ENCODE measurements around the gene XYLT2. TPM values are rescaled to one million over a fixed set of nuclear protein-coding genes. Genes with fewer than 3 reads are reported as not detected.

Gene XYLT2
- total RNA-seq, 1 donor from 2014 or later = 37.0 TPM

DNA sequence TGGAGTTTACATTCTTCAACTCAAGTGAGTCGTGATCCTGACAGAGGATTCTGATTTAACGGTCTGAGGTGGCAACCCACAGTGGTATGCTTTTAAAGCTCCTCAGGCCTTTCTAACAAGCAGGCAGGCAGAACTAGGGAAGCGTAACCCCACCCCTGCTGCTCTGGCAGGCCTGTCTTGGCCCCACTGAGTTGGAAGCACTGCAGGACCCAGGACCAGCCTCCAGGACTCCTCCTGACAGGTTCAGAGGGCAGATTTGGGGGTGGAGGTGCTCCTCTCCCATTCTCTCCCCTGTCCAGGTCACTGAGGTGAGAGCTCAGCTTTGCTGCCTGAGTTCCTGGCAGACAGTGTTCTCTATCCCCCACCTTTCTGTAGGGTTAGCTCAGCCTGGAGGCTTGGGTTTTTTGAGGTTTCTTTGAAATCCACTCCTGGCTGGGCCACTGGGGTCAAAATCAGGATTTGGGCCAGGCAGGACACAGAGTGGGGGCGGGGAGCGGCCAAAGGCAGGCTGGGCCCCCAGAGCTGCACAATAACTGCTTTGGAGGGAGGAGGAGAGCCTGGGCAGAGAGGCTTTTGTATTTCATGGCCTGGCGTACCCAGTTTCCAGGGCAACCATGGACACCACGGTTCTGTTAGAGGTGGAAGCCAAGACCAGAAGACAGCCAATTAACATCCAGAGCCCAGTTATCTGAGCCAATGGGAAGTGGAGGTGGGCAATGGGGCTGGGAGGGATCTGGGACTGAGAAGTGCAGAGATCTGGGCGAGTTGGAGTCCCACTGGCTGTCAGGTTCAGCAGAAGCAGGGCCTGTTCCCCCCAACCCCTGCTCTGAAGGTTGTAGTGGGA lies 17.5 kb downstream of the XYLT2 start:
- no peak for DNase-seq (ENCODE audit: low spot score)

- DNase-seq (ENCODE audit: low spot score) = no peak
These were observed 18.1 kb downstream of the XYLT2 start for GRCh38 chr17:50364061-50364458.

DNA sequence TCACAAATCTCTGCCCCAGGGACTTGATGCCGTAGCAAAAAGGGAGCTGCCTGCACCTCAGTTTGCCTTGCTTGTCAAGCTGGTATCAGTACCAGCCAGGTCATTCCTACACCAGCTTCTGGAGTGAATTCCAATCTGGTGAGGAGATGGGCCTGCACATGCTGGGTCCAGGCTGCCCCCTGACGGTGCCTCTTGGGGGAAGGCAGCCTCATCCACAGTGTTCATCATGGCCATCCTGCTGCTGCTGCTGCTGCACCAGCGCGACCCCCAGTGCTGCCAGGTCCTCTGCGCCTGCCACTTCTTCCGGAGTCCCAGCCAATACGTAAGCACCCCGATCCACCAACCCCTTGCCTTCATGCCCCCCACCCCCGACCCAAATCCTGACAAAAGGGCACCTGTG lies 18.8 kb downstream of the XYLT2 start:
- no peak for DNase-seq (ENCODE audit: low spot score)

DNA sequence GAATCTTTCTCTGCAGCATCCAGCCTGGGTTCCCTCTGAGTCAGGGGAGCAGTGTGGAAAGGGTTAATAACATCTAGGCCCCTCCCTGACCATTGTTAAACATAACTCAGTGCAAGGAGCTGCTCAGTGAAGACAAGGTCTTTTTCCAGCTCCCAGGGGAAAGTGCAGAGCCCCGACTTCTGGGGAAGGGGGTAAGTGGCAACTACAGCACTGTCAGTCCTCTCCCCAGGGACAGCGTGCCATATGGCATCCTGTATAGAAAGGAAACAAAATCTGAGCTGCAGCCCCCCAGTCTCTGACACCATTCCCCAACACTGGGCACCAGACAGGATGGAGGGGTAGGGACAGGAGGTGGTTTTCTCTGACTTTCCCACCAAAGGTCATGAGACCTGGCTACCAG lies 19.2 kb downstream of the XYLT2 start:
- DNase-seq (ENCODE audit: low spot score) = no peak

GRCh38 chr17:50365649-50366393 lies 19.9 kb downstream of the XYLT2 start:
- no peak for DNase-seq (ENCODE audit: low spot score)

DNA sequence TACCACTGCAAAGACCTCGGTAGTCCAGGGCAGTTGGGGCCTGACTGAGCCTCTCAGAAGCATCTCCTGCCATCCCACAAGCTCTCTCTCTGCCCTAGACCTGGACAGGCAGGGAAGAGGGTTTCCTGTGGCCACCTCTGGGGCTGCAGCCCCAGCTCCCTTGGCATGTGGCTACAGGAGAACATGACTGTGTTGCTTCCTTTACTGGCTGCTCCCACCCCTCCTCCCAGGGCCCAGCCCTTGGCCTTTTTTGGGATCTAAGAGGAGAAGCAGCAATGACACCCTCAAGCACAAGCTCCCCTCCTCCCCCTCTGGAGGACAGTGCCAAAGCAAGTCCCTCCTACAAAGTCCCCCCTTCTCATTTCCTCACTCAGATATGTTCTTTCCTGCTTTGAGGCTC lies 21.5 kb downstream of the XYLT2 start:
- DNase-seq (ENCODE audit: low spot score) = no peak

GRCh38 chr17:50370052-50370451 lies 24.1 kb downstream of the XYLT2 start:
- no peak for DNase-seq (ENCODE audit: low spot score)

GRCh38 chr17:50371526-50371925 lies 25.6 kb downstream of the XYLT2 start:
- no peak for DNase-seq (ENCODE audit: low spot score)

GRCh38 chr17:50372222-50372757 lies 26.4 kb downstream of the XYLT2 start:
- DNase-seq (ENCODE audit: low spot score) = no peak

GRCh38 chr17:50372758-50373556 lies 27.0 kb downstream of the XYLT2 start, which contains the start of the genes EME1 and MRPL27:
Gene EME1, plus strand, starts transcription at chr17:50373229. Its CDS starts 1,980 bp downstream, at chr17:50375209.
Gene MRPL27, minus strand, starts transcription at chr17:50373184. Its CDS starts 14 bp downstream, at chr17:50373170.
- DNase-seq (ENCODE audit: low spot score) = peak; percentile 89

- DNase-seq (ENCODE audit: low spot score) = no peak
These were observed 27.8 kb downstream of the XYLT2 start for GRCh38 chr17:50373705-50374104.

GRCh38 chr17:50375858-50376538 lies 30.1 kb downstream of the XYLT2 start:
- no peak for DNase-seq (ENCODE audit: low spot score)

DNA sequence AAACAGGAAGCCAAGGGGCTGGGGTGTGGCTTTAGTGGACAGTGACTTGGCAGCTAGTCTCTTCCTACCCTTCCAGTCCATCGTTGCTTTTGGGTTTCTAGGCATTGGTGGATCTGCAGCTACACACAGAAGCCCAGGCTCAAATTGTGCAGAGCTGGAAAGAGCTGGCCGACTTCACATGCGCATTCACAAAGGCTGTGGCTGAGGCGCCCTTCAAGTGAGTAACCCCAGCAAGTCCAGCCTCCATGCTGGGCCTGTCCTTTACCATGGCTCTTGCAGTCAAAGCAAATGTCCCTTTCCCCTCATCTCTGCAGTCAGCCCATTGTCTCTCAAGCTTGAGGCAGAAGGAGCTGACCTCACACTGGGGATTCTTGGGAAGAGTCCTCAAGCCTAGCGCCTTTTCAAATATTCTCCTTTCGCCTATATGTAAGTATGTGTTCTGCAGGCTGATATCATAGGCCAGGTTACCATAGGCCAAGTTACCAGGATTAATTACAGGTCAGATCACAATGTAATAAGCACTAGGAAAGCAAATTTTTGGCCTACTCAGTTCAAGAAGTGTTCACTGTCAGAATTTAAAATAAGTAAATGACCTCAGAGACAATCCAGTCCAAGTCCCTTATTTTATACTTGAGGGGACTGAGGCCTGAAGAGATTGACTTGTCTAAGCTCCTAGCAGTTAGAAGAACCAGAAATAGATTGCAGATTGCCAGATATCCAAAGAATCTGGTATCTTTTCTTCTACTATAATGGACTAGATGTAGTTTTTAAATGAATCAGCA lies 33.6 kb downstream of the XYLT2 start:
- no peak for DNase-seq (ENCODE audit: low spot score)

DNA sequence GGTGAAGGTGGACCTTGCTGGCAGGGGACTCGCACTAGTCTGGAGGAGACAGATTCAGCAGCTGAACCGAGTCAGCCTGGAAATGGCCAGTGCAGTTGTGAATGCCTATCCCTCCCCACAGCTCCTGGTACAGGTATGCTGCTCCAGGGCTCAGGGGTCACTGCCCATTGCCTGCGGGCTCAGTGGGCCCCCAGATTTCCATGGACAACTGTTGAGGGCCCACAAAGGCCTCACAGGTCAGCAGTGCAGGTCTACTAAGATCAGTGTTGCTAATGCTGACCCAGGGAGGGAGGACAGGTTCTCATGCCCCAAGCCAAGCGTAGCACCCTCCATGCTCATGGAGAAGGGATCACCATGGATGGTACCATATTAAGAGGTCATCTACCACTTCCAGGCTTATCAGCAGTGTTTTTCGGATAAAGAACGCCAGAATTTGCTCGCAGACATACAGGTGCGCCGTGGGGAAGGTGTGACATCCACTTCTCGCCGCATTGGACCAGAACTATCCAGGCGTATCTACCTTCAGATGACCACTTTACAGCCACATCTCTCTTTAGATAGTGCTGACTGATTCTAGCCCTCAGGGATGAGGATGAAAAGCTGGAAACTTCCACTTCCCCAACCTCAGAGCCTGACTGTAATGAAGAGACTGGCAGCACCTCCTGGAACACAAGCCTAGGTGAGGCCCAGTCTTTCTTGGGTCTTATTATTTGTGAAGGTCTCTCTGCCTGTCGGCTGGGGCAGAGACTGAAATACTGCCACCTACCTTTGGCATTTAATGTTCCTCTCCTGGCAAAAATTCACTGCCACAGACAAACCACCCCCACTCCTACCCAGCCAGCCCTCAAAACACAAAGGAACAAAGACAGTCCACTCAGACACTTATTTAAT lies 34.7 kb downstream of the XYLT2 start:
- DNase-seq (ENCODE audit: low spot score) = no peak

DNA sequence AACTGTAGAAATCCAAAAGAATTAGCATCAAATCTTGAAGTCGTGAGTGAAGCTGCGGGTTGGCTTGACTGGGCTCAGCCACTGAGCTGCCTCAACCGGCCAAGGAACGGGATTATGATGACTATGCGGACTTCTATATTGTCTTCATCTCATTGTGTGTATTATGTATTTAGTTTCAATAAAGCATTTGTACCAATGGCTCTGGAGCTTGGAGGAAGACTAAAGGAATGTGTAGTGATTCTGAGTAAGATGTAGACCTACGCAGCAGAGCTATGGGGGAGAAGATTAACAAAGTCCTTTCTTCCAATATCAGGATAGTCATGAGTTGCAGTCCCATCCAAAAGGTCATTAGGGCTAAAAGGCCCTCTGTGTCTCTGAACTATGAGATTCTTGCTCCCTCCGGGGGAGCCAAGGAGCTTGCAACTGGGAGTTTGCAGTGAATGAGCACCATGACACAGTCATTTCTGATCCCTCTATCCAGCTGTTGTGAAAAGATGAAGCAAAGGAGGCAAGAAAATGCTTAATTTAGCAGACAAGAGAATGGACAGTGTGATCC lies 35.4 kb downstream of the XYLT2 start:
- DNase-seq (ENCODE audit: low spot score) = no peak

GRCh38 chr17:50381920-50382319 lies 36.0 kb downstream of the XYLT2 start:
- no peak for DNase-seq (ENCODE audit: low spot score)

- no peak for DNase-seq (ENCODE audit: low spot score)
These were observed 37.0 kb downstream of the XYLT2 start for GRCh38 chr17:50382931-50383330.

GRCh38 chr17:50386510-50386909 lies 40.6 kb downstream of the XYLT2 start:
- DNase-seq (ENCODE audit: low spot score) = no peak

- no peak for DNase-seq (ENCODE audit: low spot score)
These were observed 42.8 kb downstream of the XYLT2 start for GRCh38 chr17:50388728-50389127.
